ENCODE results near the gene TMEM129. TPM values are rescaled to one million over a fixed set of nuclear protein-coding genes. Genes with fewer than 3 reads are reported as not detected.

Gene TMEM129, protein sequence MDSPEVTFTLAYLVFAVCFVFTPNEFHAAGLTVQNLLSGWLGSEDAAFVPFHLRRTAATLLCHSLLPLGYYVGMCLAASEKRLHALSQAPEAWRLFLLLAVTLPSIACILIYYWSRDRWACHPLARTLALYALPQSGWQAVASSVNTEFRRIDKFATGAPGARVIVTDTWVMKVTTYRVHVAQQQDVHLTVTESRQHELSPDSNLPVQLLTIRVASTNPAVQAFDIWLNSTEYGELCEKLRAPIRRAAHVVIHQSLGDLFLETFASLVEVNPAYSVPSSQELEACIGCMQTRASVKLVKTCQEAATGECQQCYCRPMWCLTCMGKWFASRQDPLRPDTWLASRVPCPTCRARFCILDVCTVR
- 10 to 100 TPM; 21.9 to 22.4 TPM for total RNA-seq

DNA sequence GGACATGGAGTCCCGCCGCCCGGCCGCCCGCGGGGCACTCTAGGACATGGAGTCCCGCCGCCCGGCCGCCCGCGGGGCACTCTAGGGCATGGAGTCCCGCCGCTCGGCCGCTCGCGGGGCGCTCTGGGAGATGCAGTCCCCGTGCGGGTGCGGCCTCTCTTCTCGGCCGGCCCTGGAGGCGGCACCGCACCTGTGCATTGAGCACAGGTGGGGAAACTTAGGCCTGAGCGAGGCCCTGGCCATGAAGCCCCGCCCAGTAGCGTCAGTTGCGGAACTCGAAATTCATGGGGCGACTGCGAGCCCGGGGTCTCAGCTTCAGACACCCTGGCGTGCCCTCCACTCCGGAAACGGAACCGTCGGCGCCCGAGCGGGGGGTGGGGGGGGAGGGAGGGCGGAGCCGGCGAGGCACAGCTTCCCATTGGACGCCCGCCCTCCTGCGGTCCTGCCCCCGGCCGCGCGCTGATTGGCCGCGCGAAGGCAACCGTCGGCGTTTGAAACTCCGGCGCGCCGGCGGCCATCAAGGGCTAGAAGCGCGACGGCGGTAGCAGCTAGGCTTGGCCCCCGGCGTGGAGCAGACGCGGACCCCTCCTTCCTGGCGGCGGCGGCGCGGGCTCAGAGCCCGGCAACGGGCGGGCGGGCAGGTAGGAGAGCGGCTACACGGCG is at the start of gene TMEM129, which contains the start of gene TACC3:
TMEM129 (minus strand) TSS at position 321 of the 663 bp plus-strand sequence. CDS start 486 bp downstream, outside the sequence.
TACC3 (plus strand) TSS at position 519 of the 663 bp plus-strand sequence. CDS start 1,901 bp downstream, outside the sequence.
- POLR2A ChIA-PET = interaction anchor here (0.7 to 4.6 kb wide), 11 partner anchors 8 to 287 kb away, joined by 3 to 112 read pairs (median 4); partner anchors contain the start of genes NELFA, NSD2 and SLBP
- CTCF ChIA-PET = interaction anchor here (1.4 to 12.6 kb wide), 5 partner anchors 9 to 28 kb away, joined by 3 to 227 read pairs (median 8); partner anchors contain the start of gene SLBP
- DNase-seq (peak; percentile 97), ATAC-seq (peak; percentile 85)
- H3K9me3 Mint-ChIP-seq (ENCODE audit: insufficient read depth) = no peaks in the 10 kb centered on the region
- no peaks in the 10 kb centered on the region for H3K27me3 Mint-ChIP-seq (ENCODE audit: low read depth)
- peaks cover 53% of the 10 kb centered on the region for H3K4me1 Mint-ChIP-seq (ENCODE audit: low read depth)
- H3K27ac Mint-ChIP-seq = peak within 1 kb of the TSS; percentile 98
- peaks cover 50% of the 10 kb centered on the region for H3K36me3 Mint-ChIP-seq (ENCODE audit: low read depth)
- peak within 1 kb of the TSS; percentile 98 for H3K4me3 Mint-ChIP-seq

DNA sequence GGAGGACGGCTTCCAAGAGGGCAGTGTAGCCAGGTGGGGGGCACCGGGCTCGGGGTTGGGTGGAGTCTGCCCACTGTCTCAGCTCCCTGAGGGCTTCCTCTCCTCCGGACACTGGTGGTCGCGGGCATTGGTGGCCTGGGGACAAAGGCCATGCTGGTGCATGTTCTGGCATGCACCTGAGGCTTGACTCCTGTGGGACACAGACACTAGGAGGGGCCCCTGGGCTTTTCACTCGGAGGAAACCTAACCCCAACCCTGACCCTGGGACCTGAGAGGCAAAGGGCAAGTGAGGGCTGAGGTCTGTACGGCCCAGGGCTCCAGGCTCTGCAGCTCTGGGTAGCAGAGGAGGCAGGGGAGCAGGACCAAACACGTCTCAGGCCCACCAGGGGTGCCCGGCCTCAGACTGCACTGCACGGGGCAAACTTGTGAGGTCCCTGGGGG is 49.7 kb upstream of the TMEM129 start:
- peaks cover 2% of the 10 kb centered on the region for H3K4me1 Mint-ChIP-seq (ENCODE audit: low read depth)

DNA sequence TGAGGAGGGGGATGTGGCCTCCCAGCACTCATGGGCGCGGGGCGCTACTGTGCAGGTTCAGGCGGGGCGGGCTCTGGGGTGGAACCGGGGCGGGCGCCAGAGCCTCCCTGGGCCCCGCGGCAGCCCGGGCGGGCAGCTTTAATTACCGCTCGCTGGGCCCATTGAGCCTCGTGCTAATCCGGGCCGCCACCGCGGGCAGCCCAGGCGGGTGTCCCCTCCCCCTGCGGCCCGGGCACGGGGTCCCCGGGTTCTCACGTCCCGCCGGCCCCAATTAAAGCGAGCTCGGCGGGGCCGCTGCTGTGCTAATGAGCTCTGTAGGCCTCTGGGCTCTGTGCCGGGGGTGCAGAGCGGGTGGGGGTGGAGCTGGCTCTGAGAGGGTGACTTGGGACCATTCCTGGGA is 49.1 kb upstream of the TMEM129 start:
- no peaks in the 10 kb centered on the region for H3K36me3 Mint-ChIP-seq (ENCODE audit: low read depth)
- H3K27ac Mint-ChIP-seq = no peak overlapping the region
- no peak for ATAC-seq
- H3K9me3 Mint-ChIP-seq (ENCODE audit: insufficient read depth) = no peaks in the 10 kb centered on the region
- no peak for DNase-seq
- CTCF ChIA-PET = no interaction called here
- H3K4me1 Mint-ChIP-seq (ENCODE audit: low read depth) = peaks cover 2% of the 10 kb centered on the region
- H3K27me3 Mint-ChIP-seq (ENCODE audit: low read depth) = peaks cover 13% of the 10 kb centered on the region
- no peak overlapping the region for H3K4me3 Mint-ChIP-seq
- POLR2A ChIA-PET = no interaction called here

More for the DNA sequence above, 49.7 kb upstream of the TMEM129 start:
- Mint-ChIP-seq H3K36me3 (ENCODE audit: low read depth) (no peaks in the 10 kb centered on the region), H3K27ac (no peak overlapping the region), H3K27me3 (ENCODE audit: low read depth) (peaks cover 9% of the 10 kb centered on the region), H3K9me3 (ENCODE audit: insufficient read depth) (no peaks in the 10 kb centered on the region), H3K4me3 (no peak overlapping the region)
- ATAC-seq = no peak
- ChIA-PET CTCF (no interaction called here), POLR2A (no interaction called here)
- no peak for DNase-seq

DNA sequence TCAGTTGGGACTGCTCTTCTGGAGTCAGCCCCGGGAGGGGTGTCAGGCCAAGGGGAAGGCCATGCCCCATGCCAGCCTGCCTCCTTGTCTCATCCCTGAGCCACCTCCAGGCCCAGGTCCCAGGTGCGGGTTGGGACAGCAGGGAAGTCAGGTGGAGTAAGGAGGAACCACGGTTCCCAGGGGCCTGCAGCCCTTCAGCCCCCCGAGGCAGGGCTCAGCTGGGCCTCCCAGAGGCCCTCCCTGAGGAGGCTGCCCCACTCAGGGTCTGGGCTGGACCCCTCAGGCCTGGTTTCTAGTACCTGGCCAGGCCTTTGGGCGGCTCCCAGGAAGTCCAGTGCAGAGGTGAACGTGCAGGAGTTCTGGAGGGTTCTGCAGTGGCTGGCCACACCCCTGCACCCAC is 48.6 kb upstream of the TMEM129 start:
- no peak overlapping the region for H3K27ac Mint-ChIP-seq
- peaks cover 13% of the 10 kb centered on the region for H3K27me3 Mint-ChIP-seq (ENCODE audit: low read depth)
- H3K4me1 Mint-ChIP-seq (ENCODE audit: low read depth) = peaks cover 2% of the 10 kb centered on the region
- no peaks in the 10 kb centered on the region for H3K9me3 Mint-ChIP-seq (ENCODE audit: insufficient read depth)
- no peak overlapping the region for H3K4me3 Mint-ChIP-seq
- CTCF ChIA-PET = no interaction called here
- ATAC-seq (no peak), DNase-seq (no peak)
- POLR2A ChIA-PET = no interaction called here
- no peaks in the 10 kb centered on the region for H3K36me3 Mint-ChIP-seq (ENCODE audit: low read depth)

- Mint-ChIP-seq H3K4me3 (no peak overlapping the region), H3K27me3 (ENCODE audit: low read depth) (peaks cover 20% of the 10 kb centered on the region), H3K9me3 (ENCODE audit: insufficient read depth) (no peaks in the 10 kb centered on the region), H3K36me3 (ENCODE audit: low read depth) (no peaks in the 10 kb centered on the region), H3K4me1 (ENCODE audit: low read depth) (peaks cover 2% of the 10 kb centered on the region), H3K27ac (no peak overlapping the region)
- ChIA-PET CTCF (interaction anchor here (0.9 to 1.0 kb wide), 3 partner anchors 9 to 40 kb away, joined by 3 read pairs; no protein-coding TSS in a partner anchor), POLR2A (no interaction called here)
- ATAC-seq = no peak
- DNase-seq = no peak
Observed at GRCh38 chr4:1768367-1769034, 47.4 kb upstream of the TMEM129 start.

DNA sequence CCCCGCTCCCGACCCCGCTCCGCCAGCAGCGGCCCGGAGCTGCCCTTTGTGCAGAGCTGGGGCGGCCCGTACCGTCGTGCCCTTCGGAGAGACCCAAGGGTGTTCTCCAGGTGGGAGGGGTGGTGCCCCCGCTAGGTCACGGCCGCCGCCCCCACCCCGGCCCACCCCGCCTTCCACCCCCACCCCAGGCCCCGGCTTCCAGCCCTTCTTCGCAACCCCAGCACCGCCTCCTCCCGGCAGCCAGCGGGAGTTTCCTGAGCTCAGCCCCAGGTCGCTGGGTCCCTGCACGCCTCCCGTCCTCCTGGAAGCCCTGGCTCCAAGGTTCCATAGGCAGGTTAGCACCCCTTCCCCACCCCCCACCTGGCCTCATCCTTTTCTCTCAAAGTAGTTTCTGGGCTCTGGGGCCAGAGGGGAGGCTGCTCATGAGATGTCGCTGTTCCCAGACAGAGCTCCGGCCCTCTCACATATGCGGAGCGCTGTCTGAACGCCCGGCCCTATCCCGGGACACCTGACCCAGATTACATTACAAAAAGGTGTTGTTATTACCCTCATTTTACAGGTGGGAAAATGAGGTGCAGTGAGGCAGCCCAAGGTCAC is 46.7 kb upstream of the TMEM129 start:
- ATAC-seq (no peak), DNase-seq (no peak)
- Mint-ChIP-seq H3K27me3 (ENCODE audit: low read depth) (peaks cover 20% of the 10 kb centered on the region), H3K27ac (no peak overlapping the region), H3K4me1 (ENCODE audit: low read depth) (peaks cover 2% of the 10 kb centered on the region), H3K36me3 (ENCODE audit: low read depth) (no peaks in the 10 kb centered on the region), H3K4me3 (no peak overlapping the region), H3K9me3 (ENCODE audit: insufficient read depth) (no peaks in the 10 kb centered on the region)
- ChIA-PET POLR2A (no interaction called here), CTCF (interaction anchor here (0.9 to 1.0 kb wide), 3 partner anchors 9 to 41 kb away, joined by 3 read pairs; no protein-coding TSS in a partner anchor)

GRCh38 chr4:1767061-1767769 is 46.1 kb upstream of the TMEM129 start:
- no peak overlapping the region for H3K27ac Mint-ChIP-seq
- H3K36me3 Mint-ChIP-seq (ENCODE audit: low read depth) = no peaks in the 10 kb centered on the region
- H3K4me1 Mint-ChIP-seq (ENCODE audit: low read depth) = peaks cover 2% of the 10 kb centered on the region
- H3K27me3 Mint-ChIP-seq (ENCODE audit: low read depth) = peaks cover 22% of the 10 kb centered on the region
- ChIA-PET POLR2A (no interaction called here), CTCF (interaction anchor here (0.9 to 1.0 kb wide), 3 partner anchors 8 to 42 kb away, joined by 3 read pairs; no protein-coding TSS in a partner anchor)
- DNase-seq = no peak
- no peak for ATAC-seq
- H3K4me3 Mint-ChIP-seq = no peak overlapping the region
- H3K9me3 Mint-ChIP-seq (ENCODE audit: insufficient read depth) = no peaks in the 10 kb centered on the region

- no peak overlapping the region for H3K27ac Mint-ChIP-seq
- no peaks in the 10 kb centered on the region for H3K36me3 Mint-ChIP-seq (ENCODE audit: low read depth)
- DNase-seq = no peak
- no peaks in the 10 kb centered on the region for H3K4me1 Mint-ChIP-seq (ENCODE audit: low read depth)
- H3K27me3 Mint-ChIP-seq (ENCODE audit: low read depth) = peaks cover 22% of the 10 kb centered on the region
- no peak for ATAC-seq
- ChIA-PET CTCF (no interaction called here), POLR2A (no interaction called here)
- H3K9me3 Mint-ChIP-seq (ENCODE audit: insufficient read depth) = no peaks in the 10 kb centered on the region
- H3K4me3 Mint-ChIP-seq = no peak overlapping the region
Observed at GRCh38 chr4:1766106-1767060, 45.3 kb upstream of the TMEM129 start.

GRCh38 chr4:1765409-1766072 is 44.4 kb upstream of the TMEM129 start:
- CTCF ChIA-PET = no interaction called here
- DNase-seq = no peak
- H3K36me3 Mint-ChIP-seq (ENCODE audit: low read depth) = no peaks in the 10 kb centered on the region
- ATAC-seq = no peak
- peaks cover 22% of the 10 kb centered on the region for H3K27me3 Mint-ChIP-seq (ENCODE audit: low read depth)
- POLR2A ChIA-PET = no interaction called here
- H3K4me3 Mint-ChIP-seq = no peak overlapping the region
- H3K9me3 Mint-ChIP-seq (ENCODE audit: insufficient read depth) = no peaks in the 10 kb centered on the region
- H3K4me1 Mint-ChIP-seq (ENCODE audit: low read depth) = no peaks in the 10 kb centered on the region
- no peak overlapping the region for H3K27ac Mint-ChIP-seq

- DNase-seq (no peak), ATAC-seq (no peak)
- H3K4me1 Mint-ChIP-seq (ENCODE audit: low read depth) = no peaks in the 10 kb centered on the region
- no peaks in the 10 kb centered on the region for H3K36me3 Mint-ChIP-seq (ENCODE audit: low read depth)
- ChIA-PET POLR2A (no interaction called here), CTCF (no interaction called here)
- H3K27me3 Mint-ChIP-seq (ENCODE audit: low read depth) = peaks cover 22% of the 10 kb centered on the region
- H3K9me3 Mint-ChIP-seq (ENCODE audit: insufficient read depth) = no peaks in the 10 kb centered on the region
- H3K27ac Mint-ChIP-seq = no peak overlapping the region
- H3K4me3 Mint-ChIP-seq = no peak overlapping the region
Observed at GRCh38 chr4:1764670-1765069, 43.5 kb upstream of the TMEM129 start.

Measured in activated CD8-positive, alpha-beta T cell treated with anti-CD3 and anti-CD28 coated beads, Interleukin-2, amount 10 ng/mL, durations not matched to agents 7 days and 5 days (primary cell).